ENCODE results near the gene POU3F2.

- TF ChIP-seq CTCF (IDR thresholded peaks at IDR 0.05) (no peak), EZH2 (IDR thresholded peaks at IDR 0.05) (no peak)
Measured at GRCh38 chr6:98871057-98871456, 36.7 kb downstream of the POU3F2 start.
